ENCODE measurements around the gene WDR26. TPM values are rescaled to one million over a fixed set of nuclear protein-coding genes. Genes with fewer than 3 reads are reported as not detected.

WDR26 gene
- total and polyA plus RNA-seq, 9 of the 15 experiments (the other 6 are each of a cell fraction or from before 2014, with no cell fraction given), result 11.5 to 66.0 (median 39.8) TPM

DNA sequence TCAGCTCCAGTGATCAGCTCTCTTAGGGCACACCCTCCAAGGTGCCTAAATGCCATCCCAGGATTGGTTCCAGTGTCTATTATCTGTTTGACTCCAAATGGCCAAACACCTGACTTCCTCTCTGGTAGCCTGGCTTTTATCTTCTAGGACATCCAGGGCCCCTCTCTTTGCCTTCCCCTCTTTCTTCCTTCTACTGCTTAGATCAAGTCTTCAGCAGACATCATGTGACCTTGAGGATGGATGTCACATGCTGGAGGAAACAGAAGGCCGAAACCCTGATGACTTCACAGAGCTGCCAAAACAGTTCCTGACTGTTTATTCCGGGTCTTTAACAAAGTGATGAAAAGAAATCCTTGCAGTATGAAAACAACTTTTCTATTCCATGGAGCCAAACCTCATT, 24.4 kb upstream of the WDR26 start:
- ATAC-seq (no peak; the same call in 2 of the 3 replicates), DNase-seq (ENCODE audit: extremely low read depth in 1 of 4, low spot score in 3 of 4) (peak in 2 of 4 experiments; percentile 16 to 47), FAIRE-seq (no peak)
- POLR2A ChIA-PET, result interaction anchor here (0.6 to 1.4 kb wide), 6 partner anchors 9 to 1895 kb away, joined by 3 to 4 read pairs (median 3); partner anchors contain the start of gene FBXO28
- peaks cover 7% of the 10 kb centered on the region; the same call in 2 of the 3 replicates for H3K36me3 ChIP-seq (ENCODE audit: control insufficient read depth, insufficient read depth, low read length)
- no peaks in the 10 kb centered on the region for H3K79me2 ChIP-seq (ENCODE audit: control insufficient read depth, insufficient read depth, low read length)
- no peak overlapping the region; a peak in 1 of 4 replicates for H3K9ac ChIP-seq (ENCODE audit: insufficient read depth in 1 of 2, low read depth in 2 of 2, low read length in 2 of 2)
- H3K9me3 ChIP-seq (replicated peaks; ENCODE audit: control insufficient read depth, insufficient read depth, low read depth, low read length), result no peaks in the 10 kb centered on the region
- intact Hi-C loops (cut with micrococcal nuclease) (no loop called here), in situ Hi-C loops (cut with MboI) (loop anchor here (10.0 kb wide), 1 partner anchor 344 kb away; the partner anchor contains the start of gene FBXO28)
- no peak overlapping the region for H3K4me3 ChIP-seq
- H3K9me1 ChIP-seq (ENCODE audit: control insufficient read depth, insufficient read depth, low read length), result peaks cover 4% of the 10 kb centered on the region
- peaks cover 12 to 23% of the 10 kb centered on the region in 2 experiments for H3K4me1 ChIP-seq (replicated peaks in 1 of 2; ENCODE audit: control insufficient read depth in 2 of 2, insufficient read depth in 2 of 2, low read length in 2 of 2)
- H3K27ac ChIP-seq (ENCODE audit: extremely low read depth, low read depth, low read length), result no peak overlapping the region
- 57% methylated on average over 2 of the region's 2 CpGs for WGBS (ENCODE audit: insufficient coverage, low coverage, missing lambda C conversion rate)
- no peak overlapping the region for H3K4me2 ChIP-seq (ENCODE audit: insufficient read depth, low read length)
- BruUV-seq (replicated peaks), result no TSS peak
- no peak overlapping the region for H2AFZ ChIP-seq (ENCODE audit: low read depth, low read length)
- H4K20me1 ChIP-seq (replicated peaks; ENCODE audit: control insufficient read depth, insufficient read depth, low read length), result peaks cover 6% of the 10 kb centered on the region; the same call in 1 of the 2 replicates
- CTCF ChIA-PET (ENCODE audit: low intra/inter-chr PET ratio), result interaction anchor here (0.6 to 2.6 kb wide), 2 partner anchors 337 to 343 kb away, joined by 3 to 19 read pairs; no protein-coding TSS in a partner anchor
- H3K27me3 ChIP-seq (ENCODE audit: control insufficient read depth in 2 of 2, insufficient read depth in 2 of 2, low read length in 2 of 2), result no peaks in the 10 kb centered on the region; a peak in 1 of 5 replicates
- TF ChIP-seq CXXC5 (CRISPR knock-in tag; IDR thresholded peaks at IDR 0.05) (no peak), HEY1 (CRISPR knock-in tag; IDR thresholded peaks at IDR 0.05; ENCODE audit: borderline replicate concordance) (no peak), ZNF584 (CRISPR knock-in tag; IDR thresholded peaks at IDR 0.05; ENCODE audit: low read depth) (0 out of 2 replicates have a peak, but pooled peaks have one; percentile 39), FOXK1 (CRISPR knock-in tag; IDR thresholded peaks at IDR 0.05; ENCODE audit: borderline replicate concordance) (no peak), DDX20 (tag; IDR thresholded peaks at IDR 0.05; ENCODE audit: low read depth) (no peak), HMG20A (CRISPR knock-in tag; conservative IDR thresholded peaks at IDR 0.05) (no peak), NR2C2 (CRISPR knock-in tag; IDR thresholded peaks at IDR 0.05) (no peak), NR2C2 (tag; IDR thresholded peaks at IDR 0.05) (no peak), ZFX (CRISPR knock-in tag; IDR thresholded peaks at IDR 0.05) (peak; percentile 45), ATF1 (CRISPR knock-in tag; IDR thresholded peaks at IDR 0.05) (no peak), ATF1 (tag; IDR thresholded peaks at IDR 0.05) (0 out of 2 replicates have a peak, but pooled peaks have one; percentile 8), SMAD4 (CRISPR knock-in tag; conservative IDR thresholded peaks at IDR 0.05) (0 out of 2 replicates have a peak, but pooled peaks have one; percentile 14), CEBPG (CRISPR knock-in tag; IDR thresholded peaks at IDR 0.05) (no peak), CEBPG (tag; conservative IDR thresholded peaks at IDR 0.05 in 1 of 2, IDR thresholded peaks at IDR 0.05 in 1 of 2) (no peak), SPI1 (IDR thresholded peaks at IDR 0.05; ENCODE audit: borderline replicate concordance, low read depth, low read length) (peak; percentile 61; the same call in 1 of the 2 replicates), BHLHE40 (IDR thresholded peaks at IDR 0.05; ENCODE audit: low read length) (peak; percentile 47; the same call in 1 of the 2 replicates), FOSL1 (tag; conservative IDR thresholded peaks at IDR 0.05) (no peak), XRCC3 (IDR thresholded peaks at IDR 0.05) (no peak), ZNF347 (CRISPR knock-in tag; IDR thresholded peaks at IDR 0.05; ENCODE audit: low read depth) (no peak), ZNF785 (CRISPR knock-in tag; IDR thresholded peaks at IDR 0.05) (no peak), ZNF41 (CRISPR knock-in tag; conservative IDR thresholded peaks at IDR 0.05) (no peak), EP300 (IDR thresholded peaks at IDR 0.05; ENCODE audit: low read length) (no peak), ZNF695 (CRISPR knock-in tag; IDR thresholded peaks at IDR 0.05) (no peak)
- TF ChIP-seq, protein P1, sequence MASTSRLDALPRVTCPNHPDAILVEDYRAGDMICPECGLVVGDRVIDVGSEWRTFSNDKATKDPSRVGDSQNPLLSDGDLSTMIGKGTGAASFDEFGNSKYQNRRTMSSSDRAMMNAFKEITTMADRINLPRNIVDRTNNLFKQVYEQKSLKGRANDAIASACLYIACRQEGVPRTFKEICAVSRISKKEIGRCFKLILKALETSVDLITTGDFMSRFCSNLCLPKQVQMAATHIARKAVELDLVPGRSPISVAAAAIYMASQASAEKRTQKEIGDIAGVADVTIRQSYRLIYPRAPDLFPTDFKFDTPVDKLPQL (IDR thresholded peaks at IDR 0.05; ENCODE audit: extremely low read depth, insufficient read length), result no peak
- TF ChIP-seq, protein P2, sequence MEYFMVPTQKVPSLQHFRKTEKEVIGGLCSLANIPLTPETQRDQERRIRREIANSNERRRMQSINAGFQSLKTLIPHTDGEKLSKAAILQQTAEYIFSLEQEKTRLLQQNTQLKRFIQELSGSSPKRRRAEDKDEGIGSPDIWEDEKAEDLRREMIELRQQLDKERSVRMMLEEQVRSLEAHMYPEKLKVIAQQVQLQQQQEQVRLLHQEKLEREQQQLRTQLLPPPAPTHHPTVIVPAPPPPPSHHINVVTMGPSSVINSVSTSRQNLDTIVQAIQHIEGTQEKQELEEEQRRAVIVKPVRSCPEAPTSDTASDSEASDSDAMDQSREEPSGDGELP (CRISPR knock-in tag; IDR thresholded peaks at IDR 0.05; ENCODE audit: borderline replicate concordance), result no peak

Measured in K562 (cell line).